Measurements from ENCODE around the gene CCR3. TPM values are rescaled to one million over a fixed set of nuclear protein-coding genes. Genes with fewer than 3 reads are reported as not detected.
"Not testable (repeated sequence)": the region's sequence is repeated elsewhere in the genome, so short reads cannot be mapped to it uniquely, and the experiment has no call there.

Gene CCR3
- total RNA-seq, 6 experiments from 2014 or later = not detected

- Mint-ChIP-seq H3K36me3 (ENCODE audit: low read depth) (no peaks in the 10 kb centered on the region), H3K27ac (no peak overlapping the region), H3K27me3 (ENCODE audit: insufficient read depth) (peaks cover 21% of the 10 kb centered on the region), H3K4me3 (no peak overlapping the region), H3K9me3 (no peaks in the 10 kb centered on the region), H3K4me1 (ENCODE audit: low read depth) (peaks cover 22% of the 10 kb centered on the region; the same call in 1 of the 2 replicates)
- DNase-seq = no peak
- TF ChIP-seq CTCF (IDR thresholded peaks at IDR 0.05) = no peak
Measured at GRCh38 chr3:46206282-46207015, 35.8 kb upstream of the CCR3 start.

GRCh38 chr3:46207514-46207913, 34.7 kb upstream of the CCR3 start:
- DNase-seq; H3K36me3 Mint-ChIP-seq (ENCODE audit: low read depth); H3K4me3 Mint-ChIP-seq; H3K27ac Mint-ChIP-seq; H3K9me3 Mint-ChIP-seq: not testable (repeated sequence)
- H3K4me1 Mint-ChIP-seq (ENCODE audit: low read depth) = peaks cover 22% of the 10 kb centered on the region; the same call in 1 of the 2 replicates
- peaks cover 21% of the 10 kb centered on the region for H3K27me3 Mint-ChIP-seq (ENCODE audit: insufficient read depth)

- H3K4me3 Mint-ChIP-seq = no peak within 1 kb of the TSS
- TF ChIP-seq CTCF (IDR thresholded peaks at IDR 0.05) = peak; percentile 82
- DNase-seq = peak; percentile 34
- no peaks in the 10 kb centered on the region for H3K36me3 Mint-ChIP-seq (ENCODE audit: low read depth)
- H3K27ac Mint-ChIP-seq = no peak within 1 kb of the TSS
- H3K9me3 Mint-ChIP-seq = no peaks in the 10 kb centered on the region
- H3K4me1 Mint-ChIP-seq (ENCODE audit: low read depth) = peaks cover 22% of the 10 kb centered on the region; the same call in 1 of the 2 replicates
- H3K27me3 Mint-ChIP-seq (ENCODE audit: insufficient read depth) = peaks cover 21% of the 10 kb centered on the region
Measured at GRCh38 chr3:46208167-46208704, 34.0 kb upstream of the CCR3 start, which contains the start of gene CCR1. Gene CCR1 (minus strand): TSS chr3:46208313. CDS start chr3:46204313, 4,000 bp downstream.

- TF ChIP-seq CTCF (IDR thresholded peaks at IDR 0.05) = no peak
- no peak for DNase-seq
- H3K27ac Mint-ChIP-seq = no peak overlapping the region
- H3K36me3 Mint-ChIP-seq (ENCODE audit: low read depth) = no peaks in the 10 kb centered on the region
- peaks cover 21% of the 10 kb centered on the region for H3K27me3 Mint-ChIP-seq (ENCODE audit: insufficient read depth)
- no peaks in the 10 kb centered on the region for H3K9me3 Mint-ChIP-seq
- H3K4me3 Mint-ChIP-seq = no peak overlapping the region
- peaks cover 22% of the 10 kb centered on the region; the same call in 1 of the 2 replicates for H3K4me1 Mint-ChIP-seq (ENCODE audit: low read depth)
Measured at GRCh38 chr3:46209053-46209452, 33.2 kb upstream of the CCR3 start.

- Mint-ChIP-seq H3K4me3 (no peak overlapping the region), H3K27me3 (ENCODE audit: insufficient read depth) (peaks cover 21% of the 10 kb centered on the region), H3K4me1 (ENCODE audit: low read depth) (peaks cover 22% of the 10 kb centered on the region; the same call in 1 of the 2 replicates), H3K9me3 (no peaks in the 10 kb centered on the region), H3K36me3 (ENCODE audit: low read depth) (no peaks in the 10 kb centered on the region), H3K27ac (no peak overlapping the region)
- TF ChIP-seq CTCF (IDR thresholded peaks at IDR 0.05) = no peak
- DNase-seq = peak; percentile 23
Measured at GRCh38 chr3:46209746-46210470, 32.4 kb upstream of the CCR3 start.
